HG03159 (cell line): ENCODE results near the gene TMEM247.
"Not testable (repeated sequence)": the region's sequence is repeated elsewhere in the genome, so short reads cannot be mapped to it uniquely, and the experiment has no call there.

ENCODE experiments used
- ATAC-seq: cut with Tn5 transposase; IDR thresholded peaks from one replicate; pipeline ENCODE4 v1.9.1; 2021; ENCODE audit warnings: mild to moderate bottlenecking, moderate library complexity; ENCODE audit not compliant: unreplicated experiment

TMEM247 gene

GRCh38 chr2:46508312-46508711, 28.9 kb downstream of the TMEM247 start:
- no peak for ATAC-seq

- ATAC-seq: no peak
Observed at GRCh38 chr2:46508759-46509158, 29.4 kb downstream of the TMEM247 start.

DNA sequence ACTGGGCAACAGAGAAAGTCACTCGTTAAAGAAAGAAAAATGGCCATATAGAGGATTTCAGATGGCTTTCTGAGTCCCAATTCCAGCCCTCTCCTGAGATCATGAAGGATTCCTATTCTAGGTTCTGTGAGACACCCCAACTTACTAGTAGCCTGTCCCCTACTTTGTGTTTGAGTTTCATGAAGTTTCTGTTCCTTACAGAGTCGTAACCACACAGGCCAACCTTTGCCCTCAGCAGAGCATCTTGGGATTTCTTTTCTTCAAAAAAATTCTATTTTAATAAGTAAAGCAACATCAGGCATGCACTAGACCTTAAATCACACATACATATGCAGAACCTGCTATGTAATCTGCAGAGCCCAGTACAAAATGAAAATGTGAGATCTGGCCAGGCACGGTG, 30.4 kb downstream of the TMEM247 start:
- ATAC-seq: no peak

DNA sequence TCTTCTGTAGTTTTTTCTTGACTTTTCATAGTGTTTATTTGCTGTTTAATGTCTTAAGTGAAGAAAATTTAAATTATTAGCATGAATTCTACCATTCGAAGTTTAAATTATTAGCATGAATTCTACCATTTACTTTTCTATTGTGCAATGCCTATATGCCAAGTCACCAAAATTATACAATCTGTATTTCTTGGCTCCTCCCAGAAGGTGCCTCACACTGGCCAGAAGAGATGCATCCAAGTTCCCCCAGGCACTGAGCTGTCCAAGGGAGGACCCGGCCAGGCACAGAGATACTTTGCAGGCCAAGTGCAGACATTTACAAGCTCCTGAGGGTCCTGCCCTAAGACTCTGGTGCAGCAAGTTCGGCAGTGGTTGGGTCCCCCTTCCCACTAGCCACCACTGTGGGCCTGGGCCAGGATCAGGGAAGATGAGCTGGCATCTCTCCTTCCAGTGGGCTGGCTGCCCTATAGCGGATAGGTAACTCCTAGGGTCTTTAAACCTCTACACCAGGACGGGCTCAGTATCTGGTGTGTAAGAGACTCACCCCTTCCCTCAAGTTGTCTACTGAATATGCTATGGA, 31.3 kb downstream of the TMEM247 start:
- no peak for ATAC-seq

- ATAC-seq: no peak
Observed at GRCh38 chr2:46512185-46512584, 32.8 kb downstream of the TMEM247 start.

GRCh38 chr2:46514738-46515137, 35.4 kb downstream of the TMEM247 start:
- no peak for ATAC-seq

DNA sequence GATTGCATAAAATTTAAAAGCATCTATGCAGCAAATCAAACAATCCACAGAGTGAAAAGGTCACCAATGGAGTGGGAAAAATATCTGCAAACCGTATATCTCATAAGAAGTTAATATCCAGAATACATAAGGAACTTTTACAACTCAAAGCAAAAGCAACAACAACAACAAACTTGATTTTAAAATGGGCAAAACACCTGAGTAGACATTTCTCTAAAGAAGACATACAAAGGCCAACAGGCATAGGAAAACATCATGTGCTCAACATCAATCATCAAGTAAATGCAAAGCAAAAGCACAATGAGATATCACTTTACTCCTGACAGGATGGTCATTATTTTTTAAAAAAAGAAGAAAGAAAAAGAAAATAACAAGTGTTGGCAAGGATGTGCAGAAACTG, 38.1 kb downstream of the TMEM247 start:
- no peak for ATAC-seq

- no peak for ATAC-seq
Observed at GRCh38 chr2:46518861-46519260, 39.5 kb downstream of the TMEM247 start.

DNA sequence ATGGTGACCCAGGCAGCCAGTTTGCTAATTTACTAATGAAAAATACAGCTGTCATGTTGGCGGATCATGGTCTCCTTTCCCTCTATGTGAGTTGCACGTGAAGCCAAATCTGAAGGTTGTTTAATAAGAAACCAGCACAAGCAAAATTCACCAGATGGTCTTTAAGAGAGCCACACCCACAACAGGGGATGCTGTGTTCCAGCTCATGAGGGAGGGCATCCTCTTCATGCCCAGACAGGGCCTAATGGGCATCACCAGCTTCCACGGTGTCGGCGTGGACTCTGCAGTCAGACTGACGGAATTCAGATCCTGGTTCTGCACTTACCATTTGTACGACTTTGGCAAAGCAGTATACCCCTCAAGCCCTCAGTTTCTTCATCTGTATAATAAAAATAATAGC, 39.9 kb downstream of the TMEM247 start:
- no peak for ATAC-seq

DNA sequence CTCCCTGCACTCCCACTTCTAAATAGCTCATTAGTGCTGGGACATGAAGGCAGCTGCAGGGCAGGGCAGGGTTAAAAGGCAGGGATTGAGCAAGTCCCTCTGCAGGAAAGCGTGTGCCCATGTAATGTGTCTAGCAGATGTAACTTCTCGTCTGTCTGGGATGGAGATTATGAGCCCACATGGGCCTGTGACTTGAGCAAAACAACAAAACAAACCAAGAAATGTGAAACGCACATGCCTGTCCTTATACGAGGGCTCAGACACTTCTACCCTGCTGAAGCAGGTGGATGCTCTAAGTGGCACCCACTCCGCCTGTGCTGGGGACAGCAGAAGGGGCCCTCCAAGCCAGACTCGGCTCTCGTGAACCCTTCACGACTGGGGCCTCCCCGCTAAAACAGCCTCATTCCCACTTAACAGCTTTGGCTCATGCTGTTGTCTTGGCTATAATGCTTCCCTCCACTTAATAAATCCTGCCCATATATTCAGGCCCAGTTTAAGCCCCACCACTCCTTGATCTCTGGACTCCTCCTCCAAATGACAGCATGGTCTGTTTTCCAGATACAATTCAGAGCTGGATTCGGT, 40.9 kb downstream of the TMEM247 start:
- no peak for ATAC-seq

DNA sequence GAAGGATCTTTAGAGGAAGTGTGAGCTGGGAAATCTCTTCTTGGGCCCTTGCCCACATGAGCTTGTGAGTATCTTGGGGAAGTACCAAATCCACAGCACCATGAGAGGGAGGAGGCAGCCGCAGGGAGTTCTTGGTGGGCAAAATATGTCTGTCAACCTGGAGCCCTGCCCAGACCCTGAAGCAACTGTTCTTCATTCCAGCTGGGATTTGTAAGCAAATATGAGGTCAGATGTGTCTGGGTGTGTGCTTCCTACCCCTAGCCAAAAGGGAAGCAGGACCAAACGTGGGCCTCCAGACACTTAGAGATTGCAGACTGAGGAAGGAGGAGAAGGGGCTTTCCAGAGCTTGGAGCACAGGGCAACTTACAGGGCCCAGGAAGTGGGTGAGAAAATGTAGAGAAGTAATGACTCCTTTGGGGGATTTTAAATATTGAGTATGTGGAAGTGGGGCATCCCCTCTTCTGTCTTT, 41.9 kb downstream of the TMEM247 start:
- ATAC-seq: no peak

DNA sequence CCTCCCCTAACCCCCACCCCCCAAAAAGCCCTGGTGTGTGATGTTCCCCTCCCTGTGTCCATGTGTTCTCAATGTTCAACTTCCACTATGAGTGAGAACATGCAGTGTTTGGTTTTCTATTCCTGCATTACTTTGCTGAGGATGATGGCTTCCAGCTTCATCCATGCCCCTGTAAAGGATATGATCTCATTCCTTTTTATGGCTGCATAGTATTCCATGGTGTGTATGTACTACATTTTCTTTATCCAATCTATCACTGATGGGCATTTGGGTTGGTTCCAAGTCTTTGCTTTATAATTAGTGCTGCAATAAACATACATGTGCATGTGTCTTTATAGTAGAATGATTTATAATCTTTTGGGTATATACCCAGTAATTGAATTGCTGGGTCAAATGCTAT, 43.0 kb downstream of the TMEM247 start:
- not testable (repeated sequence) for ATAC-seq

DNA sequence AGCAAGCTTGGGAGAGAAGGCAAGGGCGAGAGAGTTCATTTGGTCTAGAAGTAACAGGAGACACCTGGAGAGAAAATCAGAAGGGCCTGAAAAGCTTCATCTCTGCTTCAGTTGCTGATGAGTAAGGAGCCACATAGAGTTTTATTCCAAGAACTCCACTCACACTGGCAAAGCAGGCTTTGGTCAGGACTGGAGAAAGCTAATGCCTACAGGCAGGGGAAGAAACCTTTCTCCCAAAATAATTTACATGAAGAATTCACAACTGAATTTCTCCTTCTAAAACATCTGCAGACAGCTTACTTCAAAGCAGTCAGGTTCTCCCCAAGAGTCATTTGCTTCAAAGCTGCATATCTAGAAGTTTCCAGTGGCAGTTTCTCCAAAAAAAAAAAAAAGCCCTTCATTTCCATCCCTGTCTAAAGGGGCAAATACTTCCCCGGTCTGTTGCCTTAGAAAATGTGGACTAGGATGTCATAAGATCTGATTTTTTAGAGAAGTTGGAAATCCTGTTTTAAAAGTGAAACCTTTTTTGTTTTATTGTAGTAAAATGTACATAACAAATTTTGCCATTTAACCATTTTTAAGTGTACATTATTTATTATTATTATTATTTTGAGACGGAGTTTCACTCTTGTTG, 46.3 kb downstream of the TMEM247 start:
- ATAC-seq: no peak

GRCh38 chr2:46528880-46529279, 49.5 kb downstream of the TMEM247 start:
- ATAC-seq: no peak

DNA sequence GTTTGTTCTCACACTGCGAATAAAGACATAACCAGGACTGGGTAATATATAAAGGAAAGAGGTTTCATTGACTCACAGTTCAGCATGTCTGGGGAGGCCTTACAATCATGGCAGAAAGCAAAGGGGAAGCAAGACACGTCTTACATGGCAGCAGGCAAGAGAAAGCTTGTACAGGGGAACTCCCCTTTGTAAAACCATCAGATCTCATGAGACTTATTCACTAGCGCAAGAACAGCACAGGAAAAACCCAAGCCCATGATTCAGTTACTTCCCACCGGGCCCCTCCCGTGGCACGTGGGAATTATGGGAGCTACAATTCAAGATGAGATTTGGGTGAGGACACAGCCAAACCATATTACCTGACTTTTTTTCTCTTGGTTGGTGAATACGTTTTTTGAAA, 51.3 kb downstream of the TMEM247 start:
- ATAC-seq: no peak

DNA sequence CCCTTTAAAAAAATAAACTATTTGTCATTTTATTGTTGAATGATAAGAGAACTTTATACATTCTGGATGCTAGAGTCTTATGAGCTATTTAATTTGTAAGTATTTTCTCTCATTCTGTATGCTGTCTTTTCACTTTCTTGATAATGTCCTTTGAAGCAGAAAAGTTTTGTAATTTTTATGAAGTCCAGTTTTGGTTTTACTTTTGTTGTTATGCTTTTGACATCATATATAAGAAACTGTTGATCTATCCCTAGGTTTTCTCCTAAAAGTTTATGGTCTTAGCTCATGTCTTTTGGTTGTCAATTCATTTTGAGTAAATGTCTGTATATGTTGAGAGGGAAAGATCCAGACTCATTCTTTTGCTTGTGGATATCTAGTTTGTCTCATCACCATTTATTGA, 52.5 kb downstream of the TMEM247 start:
- ATAC-seq: no peak
